IMR-90 (cell line): ENCODE results near the gene NEUROD2. TPM values are rescaled to one million over a fixed set of nuclear protein-coding genes. Genes with fewer than 3 reads are reported as not detected.
A peak's percentile ranks its signal among the peaks of the same experiment; 100 is the strongest.

Source experiments
- ATAC-seq: fragments of 200-7000 bp; cut with Tn5 transposase; 2 replicates; pipeline ENCODE4 v1.9.1; 2020; ENCODE audit warnings: low read depth, mild to moderate bottlenecking, moderate library complexity
- BruUV-seq: library from RNA; stranded (reverse); fragments of 400-500 nt; replicated peaks from 2 replicates; lab custom pipeline; 2021; lab: Mats Ljungman, UMichigan
- CTCF ChIA-PET: fragments of 300-600 bp; formaldehyde crosslinking; extraction: SDS; loops from one replicate; lab custom pipeline; 2021; ENCODE audit warnings: antibody characterized with exemption; lab: Yijun Ruan, JAX
- POLR2A ChIA-PET: fragments of 300-600 bp; sonication (Branson Sonifier 250); formaldehyde crosslinking; loops from one replicate; lab custom pipeline; 2022; ENCODE audit warnings: antibody characterized with exemption; ENCODE audit not compliant: unreplicated experiment; lab: Charles Lee
- DNase-seq: peaks from one replicate; pipeline ENCODE4 v3.0.0; 2013
- H2AFZ ChIP-seq: replicated peaks from 2 replicates; pipeline ENCODE3; 2013; ENCODE audit warnings: low read length, mild to moderate bottlenecking; ENCODE audit not compliant: poor library complexity
- H2AK5ac ChIP-seq: 2 replicates; pipeline ENCODE4 v1.6.1; 2013; ENCODE audit warnings: low read depth, low read length, inconsistent platforms
- H2AK9ac ChIP-seq: replicated peaks from 2 replicates; pipeline ENCODE3; 2013; ENCODE audit warnings: mild to moderate bottlenecking, low read depth, low read length, moderate library complexity; ENCODE audit not compliant: poor library complexity
- H2BK120ac ChIP-seq: 2 replicates; pipeline ENCODE4 v1.6.1; 2013; ENCODE audit warnings: low read depth, low read length, inconsistent platforms
- H2BK15ac ChIP-seq: 3 replicates; pipeline ENCODE4 v1.6.1; 2013; ENCODE audit warnings: low read depth, low read length, inconsistent platforms
- H2BK20ac ChIP-seq: 2 replicates; pipeline ENCODE4 v1.6.1; 2013; ENCODE audit warnings: low read depth, mild to moderate bottlenecking, inconsistent platforms, low read length, moderate library complexity
- H2BK5ac ChIP-seq: 2 replicates; pipeline ENCODE4 v1.6.1; 2013; ENCODE audit warnings: mild to moderate bottlenecking, low read depth, low read length, inconsistent platforms; ENCODE audit not compliant: poor library complexity, severe bottlenecking
- H3K14ac ChIP-seq: replicated peaks from 2 replicates; pipeline ENCODE4 v1.6.1; 2013; ENCODE audit warnings: low read depth, low read length, inconsistent platforms
- H3K18ac ChIP-seq: 2 replicates; pipeline ENCODE4 v1.6.1; 2013; ENCODE audit warnings: low read depth, low read length, control low read depth
- H3K23ac ChIP-seq: 2 replicates; pipeline ENCODE4 v1.6.1; 2013; ENCODE audit warnings: low read depth, low read length, inconsistent platforms
- H3K27ac ChIP-seq: 2 replicates; pipeline ENCODE4 v1.5.1; 2013; ENCODE audit warnings: mild to moderate bottlenecking, control low read depth, low read length; ENCODE audit not compliant: insufficient read depth
- H3K27me3 ChIP-seq: 2 replicates; pipeline ENCODE4 v1.6.1; 2013; ENCODE audit warnings: low read length; ENCODE audit not compliant: control insufficient read depth, insufficient read depth
- H3K36me3 ChIP-seq: 2 replicates; pipeline ENCODE4 v1.6.1; 2013; ENCODE audit warnings: low read length, mixed read lengths; ENCODE audit not compliant: control insufficient read depth, insufficient read depth
- H3K4ac ChIP-seq: 2 replicates; pipeline ENCODE4 v1.6.1; 2013; ENCODE audit warnings: low read depth, low read length, inconsistent platforms
- H3K4me1 ChIP-seq: 2 replicates; pipeline ENCODE4 v1.6.1; 2013; ENCODE audit warnings: low read length, mixed read lengths; ENCODE audit not compliant: control insufficient read depth, insufficient read depth
- H3K4me2 ChIP-seq: 2 replicates; pipeline ENCODE4 v1.6.1; 2013; ENCODE audit warnings: low read depth, mild to moderate bottlenecking, control low read depth, low read length, moderate library complexity
- H3K4me3 ChIP-seq: 2 replicates; pipeline ENCODE4 v1.5.1; 2013; ENCODE audit warnings: low read depth, mild to moderate bottlenecking, control low read depth, low read length, moderate library complexity; ENCODE audit not compliant: insufficient read depth
- H3K56ac ChIP-seq: 2 replicates; pipeline ENCODE4 v1.6.1; 2013; ENCODE audit warnings: low read length, inconsistent platforms; ENCODE audit not compliant: insufficient read depth; ENCODE audit errors: extremely low read depth
- H3K79me1 ChIP-seq, 2 experiments: 2 replicates each; pipeline ENCODE4 v1.6.1; 2013; ENCODE audit warnings: low read length in 2 of 2, inconsistent platforms in 1 of 2, low read depth in 1 of 2
- H3K9ac ChIP-seq: 2 replicates; pipeline ENCODE4 v1.6.1; 2013; ENCODE audit warnings: low read depth, low read length, control low read depth
- H3K9me1 ChIP-seq: 2 replicates; pipeline ENCODE4 v1.6.1; 2013; ENCODE audit warnings: low read length, inconsistent platforms; ENCODE audit not compliant: insufficient read depth
- H3K9me3 ChIP-seq: 2 replicates; pipeline ENCODE4 v1.6.1; 2013; ENCODE audit warnings: low read length; ENCODE audit not compliant: control insufficient read depth, insufficient read depth
- H4K20me1 ChIP-seq: 2 replicates; pipeline ENCODE4 v1.6.1; 2013; ENCODE audit warnings: low read length, inconsistent platforms; ENCODE audit not compliant: insufficient read depth
- H4K5ac ChIP-seq: 2 replicates; pipeline ENCODE4 v1.6.1; 2013; ENCODE audit warnings: mild to moderate bottlenecking, low read depth, low read length, control low read depth
- H4K8ac ChIP-seq, 2 experiments: 2 replicates each; pipeline ENCODE4 v1.6.1; 2013; ENCODE audit warnings: low read depth in 2 of 2, low read length in 2 of 2, control low read depth in 1 of 2, inconsistent platforms in 1 of 2
- H4K91ac ChIP-seq: 2 replicates; pipeline ENCODE4 v1.6.1; 2013; ENCODE audit warnings: low read depth, low read length, inconsistent platforms; ENCODE audit not compliant: insufficient read depth
- CEBPB ChIP-seq: IDR thresholded peaks from 2 replicates; pipeline ENCODE4 v1.6.1; 2012; ENCODE audit warnings: low read depth, low read length, improper control_type of control experiment
- CHD1 ChIP-seq: IDR thresholded peaks from 2 replicates; pipeline ENCODE4 v1.6.1; 2012; ENCODE audit warnings: low read depth, low read length, improper control_type of control experiment
- CTCF ChIP-seq: conservative IDR thresholded peaks from 2 replicates; pipeline ENCODE4 v1.5.1; 2012; ENCODE audit warnings: mild to moderate bottlenecking, low read depth, low read length, improper control_type of control experiment
- ELK1 ChIP-seq: fragments of 150-350 bp; IDR thresholded peaks from 2 replicates; pipeline ENCODE4 v1.6.1; 2016; ENCODE audit warnings: low read depth, mild to moderate bottlenecking, low read length, moderate library complexity, borderline replicate concordance
- FOS ChIP-seq: fragments of 150-350 bp; IDR thresholded peaks from 2 replicates; pipeline ENCODE4 v1.6.1; 2016; ENCODE audit warnings: low read depth, low read length
- MAFK ChIP-seq: IDR thresholded peaks from 2 replicates; pipeline ENCODE4 v1.6.1; 2012; ENCODE audit warnings: low read depth, low read length, improper control_type of control experiment
- MXI1 ChIP-seq: IDR thresholded peaks from 2 replicates; pipeline ENCODE4 v1.6.1; 2012; ENCODE audit warnings: low read depth, mild to moderate bottlenecking, low read length, moderate library complexity, borderline replicate concordance
- NFE2L2 ChIP-seq: fragments of 150-350 bp; IDR thresholded peaks from 2 replicates; pipeline ENCODE4 v1.6.1; 2016; ENCODE audit warnings: low read depth, mild to moderate bottlenecking, low read length
- RAD21 ChIP-seq: IDR thresholded peaks from 2 replicates; pipeline ENCODE4 v1.6.1; 2012; ENCODE audit warnings: low read length, improper control_type of control experiment
- RCOR1 ChIP-seq: IDR thresholded peaks from 2 replicates; pipeline ENCODE4 v1.6.1; 2012; ENCODE audit warnings: mild to moderate bottlenecking, low read length, improper control_type of control experiment; ENCODE audit not compliant: insufficient replicate concordance
- RFX5 ChIP-seq: IDR thresholded peaks from 2 replicates; pipeline ENCODE4 v1.8.0; 2012; ENCODE audit warnings: low read depth, mild to moderate bottlenecking, low read length, moderate library complexity
- SMC3 ChIP-seq: fragments of 150-350 bp; IDR thresholded peaks from 2 replicates; pipeline ENCODE4 v1.6.1; 2016; ENCODE audit warnings: low read depth, mild to moderate bottlenecking, antibody characterized with exemption, low read length, moderate library complexity
- USF2 ChIP-seq: fragments of 150-350 bp; IDR thresholded peaks from 2 replicates; pipeline ENCODE4 v1.6.1; 2017; ENCODE audit warnings: mild to moderate bottlenecking, antibody characterized with exemption, low read length, low read depth
- WGBS, 2 experiments: methylation state at CpG; one replicate each; pipeline versions ENCODE4 v1.1.5 to v1.1.7; 2013; ENCODE audit warnings: missing lambda C conversion rate in 2 of 2; ENCODE audit not compliant: insufficient read length in 1 of 2; ENCODE audit errors: extremely low coverage in 2 of 2; 5-methylcytosine and 5-hydroxymethylcytosine counted together
- dilution Hi-C: fragments of 300-500 bp; cut with HindIII; formaldehyde crosslinking; loops from one replicate; pipeline ENCODE4 v1.14.3; 2018; ENCODE audit warnings: low sequenced_read_pairs; ENCODE audit not compliant: unreplicated experiment
- in situ Hi-C: fragments of 300-500 bp; cut with MboI; formaldehyde crosslinking; loops from 3 replicates; pipeline ENCODE4 v1.14.3; 2019; ENCODE audit warnings: low sequenced_read_pairs, inconsistent platforms, mixed read lengths
- intact Hi-C: fragments of 100-400 bp; cut with micrococcal nuclease; formaldehyde crosslinking; loops from 2 replicates; pipeline ENCODE4 v1.10.0; 2022
- polyA plus RNA-seq, 3 experiments: library from polyadenylated mRNA; depleted of rRNA; stranded (reverse); fragments of >200 nt; gene quantifications; 2 replicates each; pipeline ENCODE4 v1.2.3, GENCODE V29; 2012; ENCODE audit warnings: low replicate concordance in 1 of 3
- total RNA-seq: library from RNA; depleted of rRNA; stranded (reverse); fragments of >200 nt; gene quantifications from 2 replicates; pipeline ENCODE4 v1.2.3, GENCODE V29; 2012

The NEUROD2 gene
- total and polyA plus RNA-seq, 2 of the 4 experiments (the other 2 are of a cell fraction) = not detected

- Histone ChIP-seq H3K4ac (0 out of 2 replicates have a peak overlapping the region, but pooled peaks have one; percentile 3), H2AK5ac (0 out of 2 replicates have a peak overlapping the region, but pooled peaks have one; percentile 15), H3K4me1 (no peaks in the 10 kb centered on the region), H2BK5ac (no peak overlapping the region), H2AFZ (peak overlapping the region; percentile 87), H3K56ac (no peak overlapping the region), H3K27ac (no peak overlapping the region), H3K4me3 (peak overlapping the region; percentile 39), H3K14ac (no peak overlapping the region), H4K5ac (no peak overlapping the region), H3K4me2 (peak overlapping the region; percentile 81), H3K79me1 (no peaks in the 10 kb centered on the region), H3K9me3 (no peaks in the 10 kb centered on the region), H3K23ac (no peak overlapping the region), H2BK120ac (no peak overlapping the region), H2BK15ac (no peak overlapping the region), H3K18ac (no peak overlapping the region), H2AK9ac (no peak overlapping the region), H4K91ac (no peak overlapping the region), H4K8ac (no peak overlapping the region; a peak in 1 of 4 replicates), H3K9ac (peak overlapping the region; percentile 18; the same call in 1 of the 2 replicates), H4K20me1 (no peaks in the 10 kb centered on the region), H3K9me1 (no peaks in the 10 kb centered on the region), H2BK20ac (no peak overlapping the region), H3K27me3 (peaks cover 49% of the 10 kb centered on the region), H3K36me3 (no peaks in the 10 kb centered on the region)
- TF ChIP-seq CHD1 (no peak), RFX5 (no peak), SMC3 (no peak), RAD21 (no peak), MAFK (no peak), NFE2L2 (no peak), CEBPB (no peak), MXI1 (no peak), RCOR1 (no peak), ELK1 (no peak), USF2 (no peak), CTCF (no peak), FOS (no peak)
- in situ Hi-C loops (no loop called here), dilution Hi-C loops (no loop called here), intact Hi-C loops (no loop called here)
- no TSS peak for BruUV-seq
- POLR2A ChIA-PET = interaction anchor here (1.0 kb wide), 1 partner anchor 100 kb away, joined by 3 read pairs; no protein-coding TSS in a partner anchor
- DNase-seq (no peak), ATAC-seq (peak; percentile 35)
- CTCF ChIA-PET = no interaction called here
- 0% methylated on average over 11 of the region's 33 CpGs; no CpG with 5 or more reads in 1 of the 2 experiments for WGBS, 2 experiments
Measured at GRCh38 chr17:39618246-39618913, 10.7 kb upstream of the NEUROD2 start.
